GM19025 (cell line): Measurements from ENCODE around the gene OCEL1.

Source experiments
- ATAC-seq: cut with Tn5 transposase; IDR thresholded peaks from one replicate; pipeline ENCODE4 v1.9.1; 2021; ENCODE audit warnings: mild to moderate bottlenecking, low read depth, moderate library complexity; ENCODE audit not compliant: unreplicated experiment

OCEL1 gene

DNA sequence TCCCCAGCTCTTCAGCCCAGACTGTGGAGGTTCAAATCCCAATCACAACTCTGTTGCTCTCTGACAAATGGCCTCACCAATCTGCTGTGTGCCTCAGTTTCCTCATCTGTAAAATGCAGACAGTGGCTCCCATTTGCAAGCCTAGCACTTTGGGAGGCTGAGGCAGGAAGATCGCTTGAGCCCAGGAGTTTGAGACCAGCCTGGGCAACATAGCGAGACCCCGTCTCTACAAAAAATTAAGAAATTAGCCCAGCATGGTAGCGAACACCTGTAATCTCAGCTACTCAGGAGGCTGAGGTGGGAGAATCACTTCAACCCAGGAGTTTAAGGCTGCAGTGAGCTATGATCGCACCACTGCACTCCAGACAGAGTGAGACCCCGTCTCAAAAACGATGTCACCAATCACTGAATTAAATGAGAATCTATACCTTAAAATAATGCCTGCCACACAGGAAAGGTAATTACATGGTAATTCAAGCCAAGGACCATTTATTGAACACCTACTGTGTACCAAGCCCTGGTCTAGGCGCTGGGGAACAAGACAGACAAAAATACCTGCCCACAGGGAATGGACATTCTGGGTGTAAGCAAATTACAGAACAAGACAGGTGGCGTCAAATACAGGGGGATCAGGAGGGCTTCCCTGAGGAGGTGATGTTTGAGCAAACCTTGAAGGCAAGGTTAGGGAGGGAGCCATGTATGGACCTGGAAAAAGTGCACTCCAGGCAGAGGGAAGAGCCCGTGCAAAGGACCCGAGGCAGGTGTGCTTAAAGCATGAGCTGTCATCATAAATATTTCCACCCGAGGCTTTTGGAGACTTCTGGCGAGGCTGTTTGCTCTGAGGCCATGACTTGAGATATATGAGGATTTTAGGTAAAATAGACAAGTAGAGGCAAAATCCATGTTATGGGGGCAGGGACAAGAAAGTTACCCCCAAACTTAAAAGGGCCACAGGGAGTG, 12.0 kb downstream of the OCEL1 start:
- ATAC-seq: no peak

DNA sequence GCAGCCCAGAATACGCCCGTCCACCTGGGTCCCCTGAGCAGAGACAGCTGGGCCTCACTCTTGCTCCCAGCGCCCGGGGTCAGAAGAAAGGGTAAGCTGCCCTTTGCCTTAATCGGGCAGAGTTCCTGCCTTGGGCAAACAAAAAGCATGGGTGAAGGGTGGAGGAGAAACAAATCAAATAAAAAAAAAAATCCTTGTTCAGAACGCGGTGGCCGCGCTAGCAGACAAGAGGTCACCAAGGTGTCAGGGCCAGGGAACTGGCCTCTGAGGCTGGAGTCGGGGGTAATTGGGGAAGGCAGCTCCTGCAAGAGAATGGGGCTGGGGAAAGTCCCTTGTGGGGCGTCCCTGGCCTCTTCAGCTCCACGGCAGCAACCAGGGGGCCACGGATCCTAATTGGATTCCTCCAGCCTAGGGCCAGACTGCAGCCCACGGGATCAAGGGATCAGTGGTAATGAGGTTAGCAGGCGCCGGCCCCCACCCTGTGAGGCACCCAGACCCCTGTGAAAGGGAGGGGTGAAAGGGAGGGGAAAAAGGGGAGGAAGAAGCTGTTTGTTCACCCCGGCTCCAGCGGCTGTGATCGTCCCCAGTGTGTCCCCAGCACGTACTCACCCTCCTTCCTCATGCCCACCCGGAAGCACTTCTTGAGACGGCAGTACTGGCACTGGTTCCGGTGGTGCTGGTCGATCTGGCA, 14.2 kb downstream of the OCEL1 start:
- ATAC-seq: no peak

DNA sequence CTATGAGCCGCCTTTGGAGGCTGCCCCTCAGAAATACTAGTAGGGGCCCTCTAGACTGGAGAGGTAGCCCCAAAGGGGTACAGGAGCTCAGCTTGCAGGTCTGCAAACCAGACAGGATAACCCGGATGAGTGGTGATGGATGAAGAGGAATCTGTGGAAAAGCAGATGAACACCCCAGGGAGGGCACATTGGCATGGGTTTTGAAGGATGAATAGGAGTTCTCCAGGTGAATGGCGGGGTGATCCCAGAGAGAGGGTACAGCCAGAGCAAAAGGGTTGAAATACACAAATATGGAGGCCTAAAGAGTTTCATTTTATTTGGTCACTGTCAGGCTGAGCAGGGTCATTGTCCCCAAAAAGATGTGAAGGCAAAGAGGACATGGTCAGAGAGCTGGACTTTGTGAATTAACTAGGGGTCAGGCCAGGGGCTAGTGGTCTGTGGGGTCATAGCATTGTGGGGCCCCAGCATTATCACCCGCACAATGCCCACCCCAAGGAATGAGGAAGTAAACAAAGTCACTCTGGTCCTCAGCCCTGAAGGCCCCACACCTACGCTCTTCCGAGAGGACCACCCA, 14.9 kb downstream of the OCEL1 start:
- no peak for ATAC-seq

DNA sequence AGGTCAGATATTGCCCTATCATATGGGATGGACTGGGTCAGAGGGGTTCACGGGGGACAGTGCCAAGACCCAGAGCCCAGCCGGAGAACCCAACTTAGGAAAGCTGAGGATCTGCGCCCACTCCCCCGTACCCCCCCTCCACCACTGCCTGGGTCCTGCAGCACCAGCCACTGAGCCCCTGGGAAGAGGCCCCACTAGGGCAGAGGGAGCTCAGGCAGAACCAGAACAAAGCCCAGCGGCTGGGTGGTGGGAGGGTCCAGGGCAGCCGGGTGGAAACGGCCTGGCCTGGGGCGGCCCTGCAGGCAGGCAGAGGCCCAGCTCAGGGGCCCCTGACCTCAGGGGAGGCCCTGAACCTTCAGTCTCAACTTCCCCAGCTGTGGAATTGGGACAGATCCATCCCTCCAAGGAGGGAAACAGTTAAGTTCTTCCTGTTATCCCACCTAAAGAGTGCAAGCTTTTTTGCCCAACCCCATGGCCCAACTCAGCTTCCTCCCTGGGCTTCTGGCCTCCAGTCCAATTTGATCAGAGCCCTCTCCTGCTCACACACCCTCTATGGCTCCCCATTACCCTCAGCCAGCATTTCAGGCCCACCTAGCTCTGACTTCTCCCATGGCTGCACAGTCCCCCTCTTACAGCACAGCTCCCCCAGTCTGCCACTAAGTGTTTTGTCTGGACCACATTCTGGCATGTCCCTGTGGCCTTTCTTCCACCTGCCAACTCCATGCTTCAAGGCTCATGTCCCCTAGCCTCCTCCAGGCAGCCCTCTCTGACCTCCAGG, 16.6 kb downstream of the OCEL1 start:
- ATAC-seq: no peak

DNA sequence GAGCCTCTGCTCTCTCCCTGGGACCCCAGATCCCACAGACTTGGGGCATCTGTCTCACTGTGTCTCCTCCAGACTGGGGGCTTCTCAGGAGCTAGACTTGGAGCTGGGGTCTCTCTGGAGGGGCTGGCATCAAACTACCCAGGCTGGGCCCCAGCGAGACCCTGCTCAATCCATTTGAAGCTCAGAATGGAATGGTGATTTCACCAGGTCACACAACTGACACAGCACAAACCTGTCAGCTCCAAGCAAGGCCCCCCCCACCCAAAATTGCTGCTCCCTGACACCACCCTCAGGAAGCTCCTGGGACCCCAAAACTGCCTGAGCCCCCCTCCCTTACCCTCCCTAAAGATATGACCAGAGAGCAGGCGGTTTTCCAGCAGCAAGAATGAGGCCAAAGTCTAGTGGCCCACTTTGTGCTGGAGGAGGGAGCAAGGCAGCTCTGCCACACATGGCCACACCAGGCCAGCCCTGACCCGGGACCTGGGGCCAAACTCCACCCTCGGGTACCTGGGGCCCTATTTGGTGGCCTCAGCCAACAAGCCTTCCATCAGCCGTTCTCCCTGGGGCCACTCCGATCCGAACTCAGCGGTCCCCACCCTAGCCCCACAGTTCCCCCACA, 17.3 kb downstream of the OCEL1 start:
- ATAC-seq: no peak

DNA sequence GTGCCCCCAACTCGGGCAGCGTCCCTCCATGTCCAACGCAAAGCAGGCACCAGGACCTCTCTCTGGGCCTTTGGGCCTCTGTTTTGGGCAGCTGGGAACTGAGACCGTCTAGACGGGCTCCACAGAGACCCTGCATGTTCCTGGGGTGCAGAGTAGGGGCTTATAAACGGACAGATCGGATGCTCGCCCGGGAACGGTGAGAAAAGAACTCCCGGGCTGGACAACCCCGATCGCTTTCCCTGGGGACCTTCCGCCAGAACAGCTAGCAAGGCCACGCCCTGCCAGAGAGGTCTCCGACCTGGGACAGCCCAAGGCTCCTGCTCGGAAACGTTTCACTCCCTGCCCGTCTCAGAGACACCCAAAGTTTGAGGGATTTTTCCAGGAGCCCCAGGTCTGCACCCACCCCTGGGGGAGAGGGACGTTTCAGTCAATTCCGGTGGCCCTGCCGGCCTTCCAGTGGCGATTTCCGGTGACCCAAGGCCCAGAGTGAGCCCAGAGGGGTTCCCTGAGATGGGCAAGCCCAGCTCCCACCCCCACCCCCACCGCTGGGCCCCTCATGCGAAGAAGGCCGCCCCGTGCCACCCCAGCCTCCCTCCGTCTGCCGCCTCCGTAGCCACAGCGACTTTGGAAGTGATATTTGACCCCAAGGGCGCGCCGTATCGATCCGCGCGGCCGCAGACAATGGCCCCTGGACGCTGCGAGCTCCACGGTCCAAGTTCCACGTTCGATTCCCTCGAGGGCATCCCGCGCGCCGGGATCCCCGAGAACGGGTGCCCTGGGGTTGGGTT, 18.0 kb downstream of the OCEL1 start:
- no peak for ATAC-seq

DNA sequence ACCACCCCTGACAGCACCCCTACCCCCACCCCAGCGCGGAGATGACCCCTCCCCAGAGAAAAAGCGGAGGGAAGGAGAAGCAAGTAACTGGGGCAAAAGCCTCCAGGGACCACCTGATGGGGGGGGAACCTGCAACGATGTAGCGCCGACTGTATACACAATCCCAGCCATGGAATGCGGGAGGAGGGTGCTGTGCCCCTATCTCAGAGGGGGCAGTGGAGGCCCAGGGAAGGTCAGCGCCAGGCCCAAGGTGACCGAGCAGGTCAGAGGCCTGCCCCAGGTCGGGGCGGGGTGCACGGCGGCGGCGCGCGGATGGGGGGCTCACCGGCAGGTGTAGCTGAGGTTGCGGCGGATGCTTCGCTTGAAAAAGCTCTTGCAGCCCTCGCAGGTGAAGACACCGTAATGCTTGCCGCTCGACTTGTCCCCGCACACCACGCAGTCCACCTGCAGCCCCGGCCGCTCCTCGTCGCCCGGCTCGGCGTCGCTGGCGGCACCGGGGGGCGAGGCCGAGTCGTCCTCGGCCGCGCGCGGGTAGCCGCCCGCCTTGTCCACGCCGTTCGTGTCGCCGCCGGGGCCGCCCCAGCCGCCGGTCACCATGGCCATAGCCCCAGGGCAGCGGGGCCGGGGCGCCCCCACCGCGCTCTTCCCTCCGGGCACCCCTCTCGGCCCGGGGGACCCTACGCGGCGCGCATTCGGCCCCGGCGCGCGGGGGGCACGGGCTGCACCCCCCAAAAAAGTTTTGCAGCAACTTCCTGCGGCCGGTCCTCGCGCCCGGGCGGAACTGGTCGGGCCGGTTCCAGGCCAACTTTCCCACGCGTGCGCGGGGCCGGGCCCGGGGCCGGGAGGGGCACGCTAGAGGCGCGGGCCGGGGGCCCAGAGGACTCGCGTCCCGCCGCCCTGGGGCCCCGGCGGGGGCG, 18.9 kb downstream of the OCEL1 start:
- ATAC-seq: peak; percentile 33

DNA sequence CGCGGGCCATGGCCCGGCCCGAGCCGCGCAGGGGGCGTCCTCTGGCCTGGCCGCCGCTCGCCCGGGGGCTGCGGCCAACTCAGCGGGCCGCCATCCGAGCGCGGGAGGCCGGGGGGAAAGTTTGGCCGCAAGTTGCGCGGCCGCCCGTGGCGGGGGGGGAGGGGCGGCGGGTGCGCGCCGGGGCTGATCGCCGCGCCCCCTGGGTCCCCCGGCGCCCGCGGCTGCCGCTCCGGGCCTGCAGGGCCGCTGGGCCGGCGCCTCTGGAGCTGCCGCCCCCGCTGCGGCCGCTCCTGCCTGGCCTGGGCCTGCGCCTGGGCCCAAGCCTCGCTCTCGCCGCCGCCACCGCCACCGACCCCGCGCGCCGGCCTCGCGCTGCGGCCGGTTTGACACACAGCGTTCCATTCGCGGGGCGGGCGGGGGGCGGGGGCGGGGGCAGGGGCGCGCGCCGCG, 19.5 kb downstream of the OCEL1 start, which contains the start of gene NR2F6:
Gene NR2F6, minus strand, starts transcription at position 385 of the 450 bp plus-strand sequence. CDS start 699 bp downstream, outside the sequence.
- no peak for ATAC-seq

DNA sequence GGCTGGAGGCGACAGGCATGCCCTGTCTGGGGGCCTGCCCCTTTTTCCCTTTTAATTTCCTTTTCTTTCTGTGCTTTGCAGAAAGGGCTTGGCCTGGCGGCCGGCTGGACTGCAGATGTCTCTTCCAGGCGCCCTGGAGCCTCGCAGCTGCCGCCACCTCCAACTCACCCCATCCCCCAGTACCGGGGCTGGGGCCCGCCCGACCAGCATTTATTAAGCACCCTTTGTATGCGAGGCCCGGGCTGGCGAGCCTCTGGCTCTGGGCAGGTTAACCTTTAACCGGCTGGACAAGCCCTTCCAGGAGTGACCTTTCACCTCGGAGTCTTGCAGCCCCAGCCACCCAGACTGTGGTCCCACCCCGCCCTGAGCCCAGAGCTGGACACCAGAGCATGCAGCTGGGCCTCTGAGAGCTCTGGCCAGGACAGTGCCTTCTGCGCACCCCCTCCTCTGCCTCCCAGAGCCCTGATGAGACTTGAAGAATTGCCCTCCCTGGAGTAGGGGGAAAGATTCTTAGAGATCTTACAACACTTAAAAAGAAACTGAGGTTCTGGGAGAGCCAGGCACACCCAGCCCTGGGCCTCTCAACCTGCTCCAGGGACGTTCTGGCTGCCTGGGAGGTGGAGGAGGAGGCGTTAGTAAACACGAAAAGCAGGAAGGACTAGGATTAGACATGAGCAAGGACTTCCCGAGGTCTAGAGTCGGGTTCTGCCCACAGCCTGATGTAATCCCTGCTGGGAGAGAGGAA, 20.8 kb downstream of the OCEL1 start:
- no peak for ATAC-seq

DNA sequence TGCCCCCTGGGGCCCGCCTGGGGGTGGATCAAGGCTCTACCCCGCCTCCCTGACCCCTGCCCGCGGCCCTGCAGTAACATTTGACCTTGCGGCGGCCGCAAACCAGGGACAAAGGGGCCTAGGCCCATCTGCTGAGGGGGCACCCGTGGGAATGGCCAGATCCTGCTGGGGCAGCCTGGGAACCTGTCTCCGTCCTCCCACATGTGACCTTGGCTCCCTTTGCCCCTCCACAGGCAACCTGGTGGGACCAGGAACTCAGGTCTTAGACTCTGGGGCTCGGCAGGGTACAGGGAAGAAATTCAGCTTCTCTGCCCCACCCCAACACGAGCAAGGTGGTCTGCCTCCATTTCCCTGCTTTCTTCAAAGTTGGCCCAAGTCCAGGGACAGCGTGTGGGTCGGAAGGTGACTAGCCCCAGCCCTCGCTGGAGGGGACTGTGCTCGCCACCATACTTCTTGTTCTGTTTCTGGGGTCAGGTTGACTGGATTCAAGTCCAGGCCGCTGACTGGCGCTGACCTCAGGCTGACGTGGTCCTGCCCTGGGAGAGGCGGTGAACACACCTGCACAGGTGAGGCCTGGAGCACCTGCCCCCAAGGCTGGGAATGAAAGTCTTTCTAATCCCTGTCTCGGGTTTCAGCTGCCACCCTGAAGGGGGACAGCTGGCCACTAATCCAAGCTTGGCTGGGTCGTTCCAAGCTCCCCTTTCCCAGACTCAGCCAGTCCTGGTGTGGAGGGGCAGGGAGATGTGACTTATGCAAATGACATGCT, 22.2 kb downstream of the OCEL1 start:
- ATAC-seq: no peak

DNA sequence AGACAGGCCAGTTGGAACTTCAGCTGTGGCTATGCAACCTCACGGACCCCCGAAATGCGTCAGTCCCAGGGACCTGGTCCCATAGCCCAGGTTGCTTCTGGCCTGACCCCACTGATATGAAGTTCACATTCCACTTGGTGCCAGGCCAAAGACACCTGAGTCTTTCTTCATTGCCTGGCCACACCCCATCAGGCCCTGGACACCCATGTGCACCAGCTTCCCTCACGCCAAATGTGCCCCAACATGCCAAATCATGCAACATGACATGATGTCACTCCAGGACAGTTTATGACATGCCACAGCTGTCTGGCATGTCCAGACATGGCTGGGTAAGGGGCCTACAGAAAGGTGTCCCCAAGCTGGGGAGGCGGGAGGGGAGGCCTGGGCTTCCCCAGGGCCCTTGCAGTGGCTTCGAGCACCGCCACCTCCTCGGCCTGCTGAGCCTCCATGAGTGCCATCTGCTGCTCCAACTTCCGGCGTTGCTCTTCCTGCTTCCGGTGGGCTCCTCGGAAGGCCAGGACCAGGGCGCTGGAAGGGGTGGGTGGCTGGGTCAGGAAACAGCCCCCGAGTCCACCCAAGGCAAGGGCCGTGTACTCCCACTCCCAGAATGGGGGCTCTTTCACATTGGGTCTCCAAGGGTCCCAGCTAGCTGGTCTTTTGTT, 24.0 kb downstream of the OCEL1 start:
- ATAC-seq: no peak

DNA sequence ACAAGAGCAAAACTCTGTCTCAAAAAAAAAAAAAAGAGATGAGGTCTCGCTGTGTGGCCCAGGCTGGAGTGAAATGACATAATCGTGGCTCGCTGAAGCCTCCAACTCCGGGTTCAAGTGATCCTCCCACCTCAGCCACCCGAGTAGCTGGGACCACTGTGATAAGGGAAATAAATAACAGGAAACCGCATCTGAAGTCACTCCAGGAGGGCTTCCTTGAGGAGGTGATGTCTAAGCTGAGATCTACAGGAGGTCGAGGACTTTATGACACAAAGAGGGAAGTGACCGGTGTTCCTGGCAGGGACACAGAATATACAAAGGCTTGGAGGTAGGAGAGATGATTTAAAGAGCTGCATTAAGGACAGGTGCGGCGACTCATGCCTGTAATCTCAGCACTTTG, 28.6 kb downstream of the OCEL1 start:
- no peak for ATAC-seq

DNA sequence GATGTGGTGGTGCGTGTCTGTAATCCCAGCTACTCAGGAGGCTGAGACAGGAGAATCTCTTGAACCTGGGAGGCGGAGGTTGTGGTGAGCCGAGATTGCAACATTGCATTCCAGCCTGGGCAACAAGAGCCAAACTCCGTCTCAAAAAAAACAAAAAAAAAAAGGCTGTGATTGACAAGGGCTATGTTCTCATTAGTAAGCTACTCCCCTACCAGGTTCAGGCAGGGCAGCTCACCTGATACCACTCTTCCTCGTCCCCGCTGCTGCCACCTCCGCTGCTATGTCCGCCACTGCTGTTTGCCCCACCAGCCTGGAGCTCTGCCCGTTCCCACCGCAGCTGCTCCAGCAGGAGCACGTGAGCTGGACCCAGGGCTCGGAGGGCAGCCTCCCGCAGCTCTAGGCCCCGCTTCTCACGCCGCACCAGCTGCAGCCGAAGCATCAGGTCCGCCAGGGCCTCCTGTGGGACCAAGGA, 29.2 kb downstream of the OCEL1 start:
- no peak for ATAC-seq

DNA sequence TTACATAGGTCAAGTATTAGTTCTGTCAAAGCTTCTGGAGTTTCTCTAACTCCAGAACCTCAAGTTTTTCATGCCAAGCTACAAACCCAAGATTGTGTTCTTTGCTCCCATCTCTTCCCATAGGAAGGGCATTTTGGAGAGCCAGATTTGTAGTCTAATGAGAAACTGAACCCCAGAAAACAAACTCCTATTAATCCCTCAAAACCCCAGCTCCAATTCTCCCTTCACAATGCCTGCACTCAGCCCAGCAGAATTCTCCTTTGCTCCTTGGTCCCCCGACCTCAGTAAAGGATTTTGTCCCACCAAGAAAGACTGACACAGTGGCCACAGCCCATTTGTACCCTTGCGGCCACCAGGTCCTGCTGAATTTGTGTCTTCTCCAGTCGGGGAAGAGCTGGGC, 30.1 kb downstream of the OCEL1 start:
- ATAC-seq: no peak

DNA sequence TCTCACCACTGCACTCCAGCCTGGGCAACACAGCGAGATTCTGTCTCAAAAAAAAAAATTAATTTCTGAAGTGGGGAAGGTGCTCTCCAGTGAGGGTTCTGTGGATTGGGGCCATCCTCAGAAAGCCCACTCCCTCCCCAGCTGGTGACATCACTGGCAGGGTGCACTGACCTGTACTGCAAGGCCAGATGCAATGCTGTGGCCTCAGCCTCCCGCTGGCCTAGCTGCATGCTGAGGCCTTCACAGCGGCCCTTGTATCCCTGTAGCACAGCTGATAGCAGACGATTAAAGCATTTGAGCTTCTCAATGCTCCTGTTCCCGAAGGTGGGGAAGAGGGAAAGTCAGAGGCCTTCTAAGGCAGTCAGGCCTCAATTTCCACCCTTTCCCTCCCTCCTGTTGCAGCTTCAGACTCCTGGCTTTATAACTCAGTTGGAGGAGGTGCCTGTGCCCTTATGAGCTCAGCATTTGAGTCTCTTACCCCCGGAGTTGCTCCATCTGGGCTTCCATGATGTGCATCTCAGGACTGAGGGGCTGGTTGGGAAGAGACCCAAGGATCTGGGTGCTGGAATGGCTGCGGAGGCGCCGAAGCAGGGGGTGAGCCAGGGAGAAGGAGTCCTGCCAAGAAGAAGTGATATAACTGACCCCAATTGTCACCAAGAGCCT, 33.2 kb downstream of the OCEL1 start:
- ATAC-seq: no peak

DNA sequence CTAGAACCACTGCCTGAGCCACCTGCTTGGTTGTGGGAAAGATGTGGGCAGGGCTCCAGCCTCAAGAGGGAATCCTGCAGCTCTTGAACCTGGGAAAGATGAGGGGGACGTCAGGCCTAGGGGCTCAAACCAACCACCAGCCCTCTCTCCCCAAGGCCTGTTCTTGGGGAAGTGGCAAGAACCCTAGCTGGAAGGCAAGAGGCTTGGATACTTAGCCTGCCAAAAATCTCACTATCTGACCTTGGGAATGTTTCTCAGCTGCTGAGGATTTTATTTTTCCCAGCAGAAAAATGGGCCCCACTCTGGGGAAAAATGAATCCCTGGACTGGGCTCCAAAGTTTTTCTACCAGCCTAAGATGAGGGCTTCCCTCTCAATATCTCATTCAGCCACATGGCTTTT, 33.9 kb downstream of the OCEL1 start:
- no peak for ATAC-seq
